Neuronal stem cell (in vitro differentiated cells): ENCODE data around the gene MMADHC. TPM values are rescaled to one million over a fixed set of nuclear protein-coding genes. Genes with fewer than 3 reads are reported as not detected.

Source experiments
- DNase-seq: peaks from one replicate; pipeline ENCODE4 v3.0.0-alpha.2; 2013; ENCODE audit warnings: low spot score
- H2AFZ ChIP-seq: one replicate; pipeline ENCODE4 v1.6.1; 2013; ENCODE audit warnings: mild to moderate bottlenecking, low read length, inconsistent platforms
- H2AK5ac ChIP-seq: 2 replicates; pipeline ENCODE4 v1.6.1; 2013; ENCODE audit warnings: low read depth, mild to moderate bottlenecking, inconsistent platforms, low read length, moderate library complexity, mixed read lengths
- H2BK120ac ChIP-seq: 2 replicates; pipeline ENCODE4 v1.6.1; 2013; ENCODE audit warnings: low read depth, mild to moderate bottlenecking, inconsistent platforms, low read length, moderate library complexity, mixed read lengths
- H2BK12ac ChIP-seq: one replicate; pipeline ENCODE4 v1.6.1; 2013; ENCODE audit warnings: low read length, inconsistent platforms
- H2BK15ac ChIP-seq: 2 replicates; pipeline ENCODE4 v1.6.1; 2013; ENCODE audit warnings: mild to moderate bottlenecking, low read length, inconsistent platforms, mixed read lengths
- H2BK5ac ChIP-seq: one replicate; pipeline ENCODE4 v1.6.1; 2013; ENCODE audit warnings: inconsistent platforms, mild to moderate bottlenecking, low read length, moderate library complexity
- H3K14ac ChIP-seq: one replicate; pipeline ENCODE4 v1.6.1; 2013; ENCODE audit warnings: low read length, inconsistent platforms
- H3K18ac ChIP-seq: 2 replicates; pipeline ENCODE4 v1.6.1; 2013; ENCODE audit warnings: low read length, inconsistent platforms
- H3K23ac ChIP-seq: 2 replicates; pipeline ENCODE4 v1.6.1; 2013; ENCODE audit warnings: low read depth, mild to moderate bottlenecking, mixed read lengths, low read length, inconsistent platforms; ENCODE audit not compliant: poor library complexity
- H3K27ac ChIP-seq: replicated peaks from 3 replicates; pipeline ENCODE4 v1.5.1; 2013; ENCODE audit warnings: low read length, inconsistent platforms
- H3K27me3 ChIP-seq, 3 experiments: 2 replicates each; pipeline ENCODE4 v1.6.1; 2013; ENCODE audit warnings: low read length in 3 of 3, mild to moderate bottlenecking in 2 of 3, inconsistent platforms in 1 of 3, low read depth in 1 of 3, mixed read lengths in 1 of 3, moderate library complexity in 1 of 3; ENCODE audit not compliant: control insufficient read depth in 3 of 3, insufficient read depth in 3 of 3
- H3K36me3 ChIP-seq, 2 donors: replicated peaks in 1 of 2; 2 replicates each; pipeline ENCODE4 v1.6.1; 2013; ENCODE audit warnings: low read length in 2 of 2; ENCODE audit not compliant: control insufficient read depth in 2 of 2, insufficient read depth in 2 of 2
- H3K4ac ChIP-seq: 2 replicates; pipeline ENCODE4 v1.6.1; 2013; ENCODE audit warnings: inconsistent platforms, mild to moderate bottlenecking, low read length, moderate library complexity
- H3K4me1 ChIP-seq, 2 donors: 1 replicate in 1 of 2; 2 replicates in 1 of 2; pipeline ENCODE4 v1.6.1; 2013; ENCODE audit warnings: low read length in 2 of 2, low read depth in 1 of 2; ENCODE audit not compliant: control insufficient read depth in 2 of 2, insufficient read depth in 1 of 2
- H3K4me2 ChIP-seq: one replicate; pipeline ENCODE4 v1.6.1; 2013; ENCODE audit warnings: mild to moderate bottlenecking, low read length, inconsistent platforms; ENCODE audit not compliant: insufficient read depth, poor library complexity, severe bottlenecking
- H3K4me3 ChIP-seq, 2 donors: 2 replicates each; pipeline ENCODE4 v1.5.1; 2013; ENCODE audit warnings: low read length in 2 of 2, mild to moderate bottlenecking in 2 of 2, inconsistent platforms in 1 of 2, moderate library complexity in 1 of 2
- H3K79me1 ChIP-seq: one replicate; pipeline ENCODE4 v1.6.1; 2013; ENCODE audit warnings: low read depth, mild to moderate bottlenecking, inconsistent platforms, low read length, moderate library complexity
- H3K9ac ChIP-seq: one replicate; pipeline ENCODE4 v1.6.1; 2013; ENCODE audit warnings: mild to moderate bottlenecking, low read depth, low read length, inconsistent platforms; ENCODE audit not compliant: poor library complexity
- H3K9me3 ChIP-seq, 2 donors: replicated peaks in 1 of 2; 2 replicates each; pipeline versions ENCODE3 to v1.6.1; 2013; ENCODE audit warnings: low read length in 2 of 2, mild to moderate bottlenecking in 2 of 2, inconsistent platforms in 1 of 2, low read depth in 1 of 2, mixed read lengths in 1 of 2, moderate library complexity in 1 of 2; ENCODE audit not compliant: control insufficient read depth in 2 of 2, insufficient read depth in 1 of 2
- H4K8ac ChIP-seq: one replicate; pipeline ENCODE4 v1.6.1; 2013; ENCODE audit warnings: low read depth, mild to moderate bottlenecking, inconsistent platforms, low read length, moderate library complexity
- H4K91ac ChIP-seq: one replicate; pipeline ENCODE4 v1.6.1; 2013; ENCODE audit warnings: low read length, low read depth, mild to moderate bottlenecking, inconsistent platforms; ENCODE audit not compliant: poor library complexity
- WGBS, 2 donors: extraction: QIAGEN DNeasy Blood & Tissue Kit; methylation state at CpG; one replicate each; pipeline ENCODE4 v1.1.7; 2013; ENCODE audit warnings: missing lambda C conversion rate in 2 of 2, mixed read lengths in 1 of 2; ENCODE audit not compliant: insufficient read length in 2 of 2, insufficient replicate concordance in 1 of 2; ENCODE audit errors: extremely low coverage in 2 of 2; 5-methylcytosine and 5-hydroxymethylcytosine counted together
- small RNA-seq: library from polyadenylated mRNA; stranded (forward); fragments of <200 nt; extraction: miRNeasy Mini kit (QIAGEN cat#:217004); gene quantifications from one replicate; pipeline ENCODE3, GENCODE V24; 2013; ENCODE audit not compliant: insufficient read depth

MMADHC gene

GRCh38 chr2:149525323-149525722, 62.3 kb downstream of the MMADHC start:
- no peaks in the 10 kb centered on the region for H3K79me1 ChIP-seq
- H3K4me1 ChIP-seq: peaks cover 0 to 3% of the 10 kb centered on the region in 2 donors
- no peak overlapping the region for H3K4ac ChIP-seq
- WGBS, 2 donors: no CpG with 5 or more reads among the region's 9 CpGs
- H3K18ac ChIP-seq: no peak overlapping the region
- H3K23ac ChIP-seq: no peak overlapping the region
- no peak overlapping the region for H3K4me2 ChIP-seq
- no peak overlapping the region for H4K91ac ChIP-seq
- H3K14ac ChIP-seq: no peak overlapping the region
- no peak overlapping the region for H3K4me3 ChIP-seq
- no peak overlapping the region for H2AK5ac ChIP-seq
- no peak overlapping the region for H4K8ac ChIP-seq
- H3K9ac ChIP-seq: no peak overlapping the region
- H3K27me3 ChIP-seq: peaks cover 0 to 8% (median 0%) of the 10 kb centered on the region in 3 experiments
- no peak for DNase-seq
- H3K27ac ChIP-seq: no peak overlapping the region
- no peaks in the 10 kb centered on the region for H3K36me3 ChIP-seq
- H2BK5ac ChIP-seq: no peak overlapping the region
- H2BK15ac ChIP-seq: no peak overlapping the region
- no peak overlapping the region for H2BK12ac ChIP-seq
- H2BK120ac ChIP-seq: no peak overlapping the region
- no peaks in the 10 kb centered on the region for H3K9me3 ChIP-seq
- H2AFZ ChIP-seq: no peak overlapping the region

Small RNA genes within 50 kb of the gene (small RNA-seq; reads per million reads assigned to genes)
- gene RNU6-601P: not detected
